Vagina (tissue), 2 donors: ENCODE data around the gene NUP107. TPM values are rescaled to one million over a fixed set of nuclear protein-coding genes. Genes with fewer than 3 reads are reported as not detected.
A peak's percentile ranks its signal among the peaks of the same experiment; 100 is the strongest.

Experiments
- DNase-seq, 2 donors: peaks; one replicate each; pipeline ENCODE4 v3.0.0-alpha.2; 2017; ENCODE audit errors: extremely low spot score in 2 of 2
- H3K27ac ChIP-seq: fragments of 200-600 bp; sonication (generic); one replicate; pipeline ENCODE4 v1.5.1; 2019
- H3K27me3 ChIP-seq: fragments of 200-600 bp; sonication (generic); one replicate; pipeline ENCODE4 v1.5.1; 2019
- H3K36me3 ChIP-seq, 2 donors: fragments of 200-600 bp; sonication (generic); one replicate each; pipeline ENCODE4 v1.5.1; 2017 to 2019
- H3K4me1 ChIP-seq: fragments of 200-600 bp; sonication (generic); one replicate; pipeline ENCODE4 v1.5.1; 2019
- H3K4me3 ChIP-seq, 2 donors: fragments of 200-600 bp; sonication (generic); 1 replicate in 1 of 2; 2 replicates in 1 of 2; pipeline ENCODE4 v1.5.1; 2016 to 2019
- H3K9me3 ChIP-seq: fragments of 200-600 bp; sonication (generic); one replicate; pipeline ENCODE4 v1.5.1; 2019
- CTCF ChIP-seq, 3 experiments: fragments of 450-650 bp in 2 of 3; fragments of 200-600 bp in 1 of 3; sonication (generic) in 1 of 3; IDR thresholded peaks; one replicate each; pipeline ENCODE4 v1.5.1; 2017 to 2019; ENCODE audit warnings: antibody characterized with exemption in 3 of 3, mild to moderate bottlenecking in 2 of 3, moderate library complexity in 2 of 3
- POLR2A ChIP-seq, 2 donors: fragments of 450-650 bp; IDR thresholded peaks; one replicate each; pipeline ENCODE4 v1.6.1; 2017; ENCODE audit warnings: antibody characterized with exemption in 2 of 2, mild to moderate bottlenecking in 2 of 2, moderate library complexity in 2 of 2
- POLR2AphosphoS5 ChIP-seq, 2 donors: sonication (generic); formaldehyde crosslinking; IDR thresholded peaks; one replicate each; pipeline ENCODE4 v1.9.0; 2017; ENCODE audit warnings: antibody characterized with exemption in 2 of 2, mild to moderate bottlenecking in 2 of 2, low read depth in 1 of 2; ENCODE audit not compliant: insufficient read depth in 1 of 2
- intact Hi-C: fragments of 100-400 bp; cut with DNase I; formaldehyde crosslinking; loops from one replicate; pipeline ENCODE4 v1.15.1; 2023
- total RNA-seq: library from RNA; depleted of rRNA; stranded (reverse); fragments of >200 nt; gene quantifications from one replicate; pipeline ENCODE4 v1.2.3, GENCODE V29; 2016

NUP107 gene
- total RNA-seq, 1 donor from 2014 or later: 42.5 TPM

- H3K4me3 ChIP-seq: peak within 1 kb of the TSS; percentile 67 to 70
- peak within 1 kb of the TSS; percentile 78 for H3K27ac ChIP-seq
- intact Hi-C loops: no loop called here
- peak; percentile 85 to 90 for TF ChIP-seq POLR2AphosphoS5 (IDR thresholded peaks at IDR 0.05; ENCODE audit: insufficient read depth in 1 of 2, low read depth in 1 of 2)
- TF ChIP-seq CTCF (IDR thresholded peaks at IDR 0.05): no peak
- peak in 1 of 2 donors; percentile 47 for TF ChIP-seq POLR2A (IDR thresholded peaks at IDR 0.05)
- H3K27me3 ChIP-seq: no peaks in the 10 kb centered on the region
- H3K4me1 ChIP-seq: peaks cover 17% of the 10 kb centered on the region
- peaks cover 0 to 9% of the 10 kb centered on the region in 2 donors for H3K36me3 ChIP-seq
- H3K9me3 ChIP-seq: no peaks in the 10 kb centered on the region
- peak; percentile 88 to 96 for DNase-seq
These were observed 59.3 kb downstream of the NUP107 start, which contains the start of gene SLC35E3 for GRCh38 chr12:68745904-68746571. Gene SLC35E3, plus strand, starts transcription at chr12:68746176. Its CDS starts 202 bp downstream, at chr12:68746378.

GRCh38 chr12:68746572-68747180, 59.9 kb downstream of the NUP107 start:
- intact Hi-C loops: no loop called here

DNA sequence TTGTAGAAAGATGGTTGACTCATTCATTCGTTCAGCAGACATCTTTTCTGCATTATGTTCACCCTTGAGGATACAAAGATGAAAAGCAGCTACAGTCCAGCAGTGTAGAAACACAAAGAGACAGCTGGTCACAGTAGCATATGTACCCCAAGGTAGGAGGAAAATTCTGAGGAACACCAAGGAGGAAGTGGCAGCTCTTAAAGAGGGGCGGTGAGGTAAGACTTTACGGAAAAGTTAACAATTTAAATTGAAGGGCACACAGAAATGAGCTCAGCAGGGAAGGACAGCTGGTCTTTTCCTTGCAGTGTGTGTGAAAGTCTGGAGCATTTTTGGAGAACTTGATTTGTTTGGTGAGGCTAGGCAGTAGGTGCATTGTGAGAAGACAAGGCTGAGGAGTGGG, 62.7 kb downstream of the NUP107 start:
- H3K4me1 ChIP-seq: peaks cover 17% of the 10 kb centered on the region
- no peak overlapping the region for H3K27ac ChIP-seq
- no peak for DNase-seq
- H3K27me3 ChIP-seq: no peaks in the 10 kb centered on the region
- H3K4me3 ChIP-seq: no peak overlapping the region
- no peaks in the 10 kb centered on the region for H3K9me3 ChIP-seq
- H3K36me3 ChIP-seq: peaks cover 0 to 11% of the 10 kb centered on the region in 2 donors
- intact Hi-C loops: no loop called here
- TF ChIP-seq CTCF (IDR thresholded peaks at IDR 0.05) (no peak), POLR2AphosphoS5 (IDR thresholded peaks at IDR 0.05; ENCODE audit: insufficient read depth in 1 of 2, low read depth in 1 of 2) (no peak), POLR2A (IDR thresholded peaks at IDR 0.05) (no peak)

More at GRCh38 chr12:68746572-68747180, 59.9 kb downstream of the NUP107 start:
- peak overlapping the region; percentile 67 to 70 for H3K4me3 ChIP-seq
- peaks cover 0 to 9% of the 10 kb centered on the region in 2 donors for H3K36me3 ChIP-seq
- H3K9me3 ChIP-seq: no peaks in the 10 kb centered on the region
- TF ChIP-seq CTCF (IDR thresholded peaks at IDR 0.05): no peak
- TF ChIP-seq POLR2AphosphoS5 (IDR thresholded peaks at IDR 0.05; ENCODE audit: insufficient read depth in 1 of 2, low read depth in 1 of 2): no peak
- peaks cover 17% of the 10 kb centered on the region for H3K4me1 ChIP-seq
- DNase-seq: peak in 1 of 2 donors; percentile 89
- peak overlapping the region; percentile 78 for H3K27ac ChIP-seq
- H3K27me3 ChIP-seq: no peaks in the 10 kb centered on the region

DNA sequence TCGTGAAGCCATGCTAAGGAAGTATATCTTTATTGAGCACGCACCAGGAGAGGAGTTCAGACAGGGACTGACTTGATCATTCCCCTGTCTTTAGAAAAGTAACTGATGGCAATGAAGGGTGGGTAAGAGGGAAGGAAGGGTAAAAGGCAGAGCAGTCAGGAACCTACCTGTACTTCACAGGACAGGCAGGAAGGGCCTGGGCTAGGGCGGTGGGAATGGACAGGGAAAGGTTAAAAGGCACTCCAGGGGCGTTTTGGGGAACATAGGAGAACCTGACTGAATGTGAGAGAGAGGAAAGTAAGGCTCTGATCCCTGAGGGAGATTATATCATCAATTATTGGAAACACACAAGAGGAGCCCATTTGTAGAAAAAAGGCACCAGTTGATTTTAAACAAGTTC, 63.1 kb downstream of the NUP107 start:
- H3K27me3 ChIP-seq: no peaks in the 10 kb centered on the region
- no peaks in the 10 kb centered on the region for H3K9me3 ChIP-seq
- peaks cover 17% of the 10 kb centered on the region for H3K4me1 ChIP-seq
- no peak for TF ChIP-seq POLR2AphosphoS5 (IDR thresholded peaks at IDR 0.05; ENCODE audit: insufficient read depth in 1 of 2, low read depth in 1 of 2)
- TF ChIP-seq POLR2A (IDR thresholded peaks at IDR 0.05): no peak
- no peak for TF ChIP-seq CTCF (IDR thresholded peaks at IDR 0.05)
- peaks cover 0 to 15% of the 10 kb centered on the region in 2 donors for H3K36me3 ChIP-seq
- intact Hi-C loops: no loop called here
- H3K4me3 ChIP-seq: no peak overlapping the region
- no peak overlapping the region for H3K27ac ChIP-seq
- no peak for DNase-seq

DNA sequence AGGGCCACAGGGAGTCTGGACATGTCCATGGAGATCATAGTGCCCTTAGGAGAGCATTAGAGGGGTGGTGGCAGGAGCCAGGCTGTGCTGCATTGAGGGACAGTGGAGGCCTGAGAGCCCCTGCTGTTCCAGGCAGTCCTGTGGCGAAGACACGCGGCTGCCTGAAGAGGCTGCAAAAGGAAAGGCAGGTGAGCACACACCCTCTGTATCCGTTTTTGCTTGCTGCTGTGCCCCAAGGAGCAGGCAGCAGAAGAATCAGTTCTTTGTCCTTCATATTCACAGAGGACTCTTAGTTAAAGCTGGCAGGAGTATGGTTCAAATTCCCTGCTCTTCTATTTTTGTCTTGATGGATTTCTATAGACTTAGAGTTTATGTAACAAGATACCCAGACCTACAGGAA, 63.7 kb downstream of the NUP107 start:
- no peak for TF ChIP-seq CTCF (IDR thresholded peaks at IDR 0.05)
- TF ChIP-seq POLR2A (IDR thresholded peaks at IDR 0.05): no peak
- TF ChIP-seq POLR2AphosphoS5 (IDR thresholded peaks at IDR 0.05; ENCODE audit: insufficient read depth in 1 of 2, low read depth in 1 of 2): no peak
- H3K27me3 ChIP-seq: no peaks in the 10 kb centered on the region
- no peaks in the 10 kb centered on the region for H3K9me3 ChIP-seq
- intact Hi-C loops: no loop called here
- peaks cover 0 to 19% of the 10 kb centered on the region in 2 donors for H3K36me3 ChIP-seq
- no peak overlapping the region for H3K27ac ChIP-seq
- peaks cover 17% of the 10 kb centered on the region for H3K4me1 ChIP-seq
- H3K4me3 ChIP-seq: no peak overlapping the region
- DNase-seq: no peak
